Left renal pelvis (tissue), 4 donors: Measurements from ENCODE around the gene NPY2R. TPM values are rescaled to one million over a fixed set of nuclear protein-coding genes. Genes with fewer than 3 reads are reported as not detected.

Experiments
- DNase-seq, 4 donors: peaks; one replicate each; pipeline ENCODE4 v3.0.0-alpha.2; 2013; ENCODE audit warnings: low read depth in 4 of 4, low spot score in 3 of 4
- polyA plus RNA-seq, 4 donors: library from polyadenylated mRNA; unstranded; fragments of 120-200 nt; gene quantifications; one replicate each; pipeline ENCODE4 v1.2.1, GENCODE V29; 2013; ENCODE audit not compliant: insufficient read length in 4 of 4

Gene NPY2R
- polyA plus RNA-seq, 4 donors: 0.05 to 0.93 (median 0.43) TPM

DNA sequence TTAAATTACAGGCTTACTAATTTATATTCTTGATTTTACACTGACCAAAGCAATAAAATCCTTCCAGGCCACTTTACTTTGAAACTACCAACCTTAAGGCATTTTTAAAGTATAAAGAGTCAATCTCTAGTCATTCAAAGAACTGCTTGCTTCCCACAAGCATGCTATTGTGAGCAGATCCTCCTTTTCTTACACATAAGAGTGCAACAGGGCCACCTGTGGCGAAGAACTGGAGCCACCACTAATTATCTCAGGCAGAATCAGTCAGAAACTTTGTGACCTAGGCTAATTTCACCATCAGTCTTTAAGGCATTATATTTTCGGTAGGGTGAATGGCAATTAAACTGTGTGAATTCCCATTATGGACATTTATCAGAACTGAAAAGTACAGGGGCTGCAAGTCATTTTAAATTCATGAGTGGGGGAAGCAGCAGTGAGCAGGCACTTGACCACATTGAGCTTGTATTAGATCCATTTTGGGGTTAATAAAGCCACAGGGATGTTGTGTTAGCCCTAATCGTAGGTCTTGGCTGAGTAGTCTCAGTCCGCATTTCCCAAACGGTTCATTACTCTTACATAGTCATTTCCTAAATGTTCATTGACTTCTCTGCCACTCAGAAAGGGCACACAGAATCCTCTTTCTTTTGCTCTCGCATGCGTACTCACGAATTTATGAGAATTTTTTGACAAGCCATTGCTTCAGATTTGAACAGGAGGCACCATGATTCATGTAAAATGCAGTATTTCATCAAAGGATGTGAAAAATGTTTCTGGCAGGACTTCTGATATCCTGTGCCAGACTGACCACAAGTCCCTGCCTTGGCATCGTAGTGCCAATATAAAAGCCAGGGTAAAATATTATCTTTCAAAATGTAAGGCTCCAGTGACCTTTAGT, 39.8 kb downstream of the NPY2R start:
- DNase-seq: no peak

- DNase-seq: no peak
Measured at GRCh38 chr4:155249016-155249566, 40.7 kb downstream of the NPY2R start.

DNA sequence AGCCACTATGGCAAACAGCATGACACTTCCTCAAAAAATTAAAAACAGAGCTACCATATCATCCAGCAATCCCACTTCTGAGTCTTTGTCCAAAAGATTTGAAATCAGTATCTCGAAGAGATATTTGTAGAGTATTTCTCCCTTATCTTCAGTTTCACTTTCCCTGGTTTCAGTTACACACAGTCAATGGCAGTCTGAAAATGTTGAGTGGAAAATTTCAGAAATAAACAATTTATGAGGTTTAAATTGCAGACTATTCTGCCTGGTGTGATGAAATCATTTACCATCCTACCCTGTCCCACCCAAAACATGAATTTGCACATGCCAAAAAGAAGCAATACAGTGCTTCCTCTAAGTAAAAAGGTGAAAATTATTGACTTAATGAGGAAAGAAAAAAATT, 43.9 kb downstream of the NPY2R start:
- DNase-seq: no peak

GRCh38 chr4:155263480-155263879, 55.0 kb downstream of the NPY2R start:
- no peak for DNase-seq

DNA sequence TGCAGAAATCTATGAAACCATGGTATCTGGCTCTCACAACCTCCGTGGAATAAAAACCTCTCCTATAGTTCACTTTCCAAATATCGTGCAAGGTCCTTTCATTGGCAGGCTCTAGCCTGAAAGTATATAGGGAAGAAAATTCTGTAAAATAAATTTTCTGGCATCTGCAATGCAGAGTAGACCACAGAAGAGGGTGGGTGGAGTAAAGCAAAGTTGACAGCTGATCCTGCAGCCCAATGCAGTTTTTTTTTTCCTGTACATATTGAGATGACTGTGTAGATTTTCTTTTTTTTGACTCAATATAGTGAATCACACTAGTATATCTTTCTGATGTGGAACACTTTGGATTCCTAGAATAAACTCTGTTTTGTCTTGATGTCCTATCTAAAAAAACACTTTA, 56.7 kb downstream of the NPY2R start:
- no peak for DNase-seq

Other genes starting within 250 kb of the NPY2R start
- gene MAP9, start 168.3 kb downstream of the NPY2R start, polyA plus RNA-seq: 10 to 100 TPM; 17.0 to 37.4 (median 30.7) TPM